ENCODE measurements around the gene TTC21B.

- no peak for TF ChIP-seq CTCF (IDR thresholded peaks at IDR 0.05)
- TF ChIP-seq POLR2A (IDR thresholded peaks at IDR 0.05), result no peak
These were observed 61.0 kb downstream of the TTC21B start for GRCh38 chr2:165892526-165892925.
